ENCODE results near the gene ERP29.

Gene ERP29

DNA sequence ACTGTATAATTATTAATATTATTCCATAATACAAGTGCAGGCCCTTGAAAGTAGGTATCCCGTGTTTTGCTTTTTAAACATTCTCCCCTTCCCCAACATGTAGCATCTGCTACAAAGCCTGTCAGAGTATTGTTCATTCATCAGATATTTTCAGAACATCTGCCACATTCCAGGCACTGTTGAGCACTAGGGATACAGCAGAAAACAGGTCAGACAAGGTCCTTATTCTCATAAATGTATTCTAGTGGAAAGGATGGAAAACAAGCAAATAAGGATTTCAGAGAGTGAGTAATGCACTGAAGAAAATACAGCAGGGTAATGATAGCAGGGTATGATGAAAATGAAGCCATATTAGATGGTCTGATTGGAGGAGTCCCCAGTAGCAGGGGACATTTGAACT is 3.8 kb downstream of the ERP29 start:
- Histone ChIP-seq H3K4me1 (ENCODE audit: control insufficient read depth, insufficient read depth, low read length) (peaks cover 13% of the 10 kb centered on the region), H3K36me3 (ENCODE audit: control insufficient read depth in 2 of 2, insufficient read depth in 2 of 2, low read length in 2 of 2) (peaks cover 8 to 20% of the 10 kb centered on the region in 2 donors), H3K4me3 (ENCODE audit: low read length in 2 of 2) (no peak overlapping the region), H3K9me3 (ENCODE audit: control insufficient read depth in 2 of 2, low read length in 2 of 2) (no peaks in the 10 kb centered on the region), H3K27ac (ENCODE audit: low read length) (no peak overlapping the region), H3K27me3 (ENCODE audit: control insufficient read depth in 1 of 2, insufficient read depth in 2 of 2, low read length in 2 of 2) (no peaks in the 10 kb centered on the region), H3K9ac (ENCODE audit: low read length in 2 of 2) (no peak overlapping the region)

DNA sequence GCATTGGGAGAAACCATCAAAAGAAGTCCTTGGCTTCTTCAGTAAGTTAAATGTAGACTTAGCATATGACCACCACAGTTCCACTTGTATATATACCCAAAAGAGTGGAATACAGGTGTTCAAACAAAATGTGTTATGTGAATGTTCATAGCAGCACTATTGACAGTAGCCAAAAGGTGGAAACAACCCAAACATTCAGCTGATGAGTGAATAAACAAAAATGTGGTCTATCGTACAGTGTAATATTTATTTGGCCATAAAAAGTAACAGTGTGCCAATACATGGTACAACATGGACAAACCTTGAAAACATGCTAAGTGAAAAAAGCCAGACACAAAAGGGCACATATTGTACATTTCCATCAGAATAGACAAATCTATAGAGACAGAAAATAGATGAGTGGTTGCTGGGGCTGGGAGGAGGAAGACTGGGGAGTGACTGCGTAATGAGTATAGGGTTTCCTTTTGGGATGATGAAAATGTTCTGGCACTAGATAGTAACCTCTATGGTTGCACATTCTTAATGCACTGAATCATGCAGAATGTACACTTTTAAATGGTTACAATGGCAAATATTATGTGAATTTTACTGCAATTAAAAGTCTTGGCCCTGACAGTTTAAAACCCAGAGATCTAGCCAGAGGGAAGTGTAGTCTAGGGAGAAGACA is 5.5 kb downstream of the ERP29 start:
- H3K4me1 ChIP-seq (ENCODE audit: control insufficient read depth, insufficient read depth, low read length): peaks cover 10% of the 10 kb centered on the region
- peaks cover 18 to 31% of the 10 kb centered on the region in 2 donors for H3K36me3 ChIP-seq (ENCODE audit: control insufficient read depth in 2 of 2, insufficient read depth in 2 of 2, low read length in 2 of 2)
- H3K27me3 ChIP-seq (ENCODE audit: control insufficient read depth in 1 of 2, insufficient read depth in 2 of 2, low read length in 2 of 2): no peaks in the 10 kb centered on the region
- no peak overlapping the region for H3K4me3 ChIP-seq (ENCODE audit: low read length in 2 of 2)
- H3K9me3 ChIP-seq (ENCODE audit: control insufficient read depth in 2 of 2, low read length in 2 of 2): no peaks in the 10 kb centered on the region
- H3K27ac ChIP-seq (ENCODE audit: low read length): no peak overlapping the region
- H3K9ac ChIP-seq (ENCODE audit: low read length in 2 of 2): no peak overlapping the region

DNA sequence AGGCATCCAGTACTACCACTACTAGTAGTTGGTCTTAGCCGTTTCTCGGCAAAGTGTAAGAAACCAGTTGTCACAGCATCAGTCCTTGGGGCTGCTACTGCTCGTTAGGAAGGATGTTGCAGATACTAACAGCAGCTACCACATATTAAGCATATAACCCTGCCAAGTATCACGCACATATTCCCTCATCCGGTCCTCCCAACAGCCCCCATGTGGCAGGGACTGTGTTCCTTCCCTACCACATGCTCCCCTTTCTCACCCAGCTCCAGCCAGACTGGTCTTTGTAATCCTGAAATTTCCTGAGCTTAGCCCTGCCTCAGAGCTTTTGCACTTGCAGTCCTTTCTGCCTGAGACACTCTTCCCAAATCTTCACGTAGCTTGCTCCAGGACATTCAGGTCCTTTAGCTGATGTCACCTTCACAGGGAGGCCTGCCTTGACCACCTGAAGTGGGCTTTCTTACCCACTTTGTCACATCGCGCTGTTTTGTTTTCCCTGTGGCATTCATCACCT is 7.8 kb downstream of the ERP29 start:
- no peak overlapping the region for H3K27ac ChIP-seq (ENCODE audit: low read length)
- no peaks in the 10 kb centered on the region for H3K27me3 ChIP-seq (ENCODE audit: control insufficient read depth in 1 of 2, insufficient read depth in 2 of 2, low read length in 2 of 2)
- H3K36me3 ChIP-seq (ENCODE audit: control insufficient read depth in 2 of 2, insufficient read depth in 2 of 2, low read length in 2 of 2): peaks cover 27 to 34% of the 10 kb centered on the region in 2 donors
- no peak overlapping the region for H3K4me3 ChIP-seq (ENCODE audit: low read length in 2 of 2)
- H3K9ac ChIP-seq (ENCODE audit: low read length in 2 of 2): no peak overlapping the region
- H3K4me1 ChIP-seq (ENCODE audit: control insufficient read depth, insufficient read depth, low read length): no peaks in the 10 kb centered on the region
- no peaks in the 10 kb centered on the region for H3K9me3 ChIP-seq (ENCODE audit: control insufficient read depth in 2 of 2, low read length in 2 of 2)

DNA sequence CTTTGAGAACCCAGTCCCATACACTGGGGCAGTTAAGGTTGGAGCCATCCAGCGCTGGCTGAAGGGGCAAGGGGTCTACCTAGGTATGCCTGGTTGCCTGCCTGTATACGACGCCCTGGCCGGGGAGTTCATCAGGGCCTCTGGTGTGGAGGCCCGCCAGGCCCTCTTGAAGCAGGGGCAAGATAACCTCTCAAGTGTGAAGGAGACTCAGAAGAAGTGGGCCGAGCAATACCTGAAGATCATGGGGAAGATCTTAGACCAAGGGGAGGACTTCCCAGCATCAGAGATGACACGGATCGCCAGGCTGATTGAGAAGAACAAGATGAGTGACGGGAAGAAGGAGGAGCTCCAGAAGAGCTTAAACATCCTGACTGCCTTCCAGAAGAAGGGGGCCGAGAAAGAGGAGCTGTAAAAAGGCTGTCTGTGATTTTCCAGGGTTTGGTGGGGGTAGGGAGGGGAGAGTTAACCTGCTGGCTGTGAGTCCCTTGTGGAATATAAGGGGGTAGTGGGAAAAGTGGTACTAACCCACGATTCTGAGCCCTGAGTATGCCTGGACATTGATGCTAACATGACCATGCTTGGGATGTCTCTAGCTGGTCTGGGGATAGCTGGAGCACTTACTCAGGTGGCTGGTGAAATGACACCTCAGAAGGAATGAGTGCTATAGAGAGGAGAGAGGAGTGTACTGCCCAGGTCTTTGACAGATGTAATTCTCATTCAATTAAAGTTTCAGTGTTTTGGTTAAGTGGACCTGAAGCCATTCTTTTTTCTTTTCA is 9.2 kb downstream of the ERP29 start:
- Histone ChIP-seq H3K9ac (ENCODE audit: low read length in 2 of 2) (no peak overlapping the region), H3K9me3 (ENCODE audit: control insufficient read depth in 2 of 2, low read length in 2 of 2) (no peaks in the 10 kb centered on the region), H3K4me3 (ENCODE audit: low read length in 2 of 2) (no peak overlapping the region), H3K27me3 (ENCODE audit: control insufficient read depth in 1 of 2, insufficient read depth in 2 of 2, low read length in 2 of 2) (no peaks in the 10 kb centered on the region), H3K36me3 (ENCODE audit: control insufficient read depth in 2 of 2, insufficient read depth in 2 of 2, low read length in 2 of 2) (peaks cover 27 to 34% of the 10 kb centered on the region in 2 donors), H3K27ac (ENCODE audit: low read length) (no peak overlapping the region), H3K4me1 (ENCODE audit: control insufficient read depth, insufficient read depth, low read length) (no peaks in the 10 kb centered on the region)

DNA sequence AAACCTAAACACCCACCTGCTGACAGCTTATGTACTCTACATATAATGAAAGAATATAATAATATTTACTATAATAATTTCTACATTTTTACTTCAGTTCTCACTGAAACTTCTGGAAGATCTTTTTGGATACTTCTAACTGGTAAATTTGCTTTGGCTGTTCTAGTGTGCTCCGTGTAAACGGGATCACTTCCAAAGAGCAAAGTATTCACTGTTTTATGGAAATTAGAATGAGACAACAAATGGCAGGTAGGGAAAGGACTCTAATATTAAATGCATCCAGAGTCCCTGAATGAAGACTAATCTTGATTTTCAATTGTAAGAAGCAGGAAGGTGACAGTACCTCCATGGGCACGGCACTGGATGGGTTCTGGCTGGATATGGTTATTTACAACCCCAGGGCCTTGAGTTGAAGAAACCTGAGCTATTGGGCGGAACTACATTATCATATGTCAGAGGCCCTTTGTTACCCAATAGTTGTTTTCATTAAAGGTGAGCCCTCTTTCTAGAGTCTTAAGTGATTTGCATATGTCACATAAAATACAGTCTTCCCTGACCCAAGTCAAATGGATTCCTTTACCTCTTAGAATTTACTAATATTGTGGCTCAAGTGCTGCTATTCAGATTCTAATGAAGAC is 10.7 kb downstream of the ERP29 start:
- Histone ChIP-seq H3K4me3 (ENCODE audit: low read length in 2 of 2) (no peak overlapping the region), H3K9ac (ENCODE audit: low read length in 2 of 2) (no peak overlapping the region), H3K36me3 (ENCODE audit: control insufficient read depth in 2 of 2, insufficient read depth in 2 of 2, low read length in 2 of 2) (peaks cover 29 to 32% of the 10 kb centered on the region in 2 donors)

DNA sequence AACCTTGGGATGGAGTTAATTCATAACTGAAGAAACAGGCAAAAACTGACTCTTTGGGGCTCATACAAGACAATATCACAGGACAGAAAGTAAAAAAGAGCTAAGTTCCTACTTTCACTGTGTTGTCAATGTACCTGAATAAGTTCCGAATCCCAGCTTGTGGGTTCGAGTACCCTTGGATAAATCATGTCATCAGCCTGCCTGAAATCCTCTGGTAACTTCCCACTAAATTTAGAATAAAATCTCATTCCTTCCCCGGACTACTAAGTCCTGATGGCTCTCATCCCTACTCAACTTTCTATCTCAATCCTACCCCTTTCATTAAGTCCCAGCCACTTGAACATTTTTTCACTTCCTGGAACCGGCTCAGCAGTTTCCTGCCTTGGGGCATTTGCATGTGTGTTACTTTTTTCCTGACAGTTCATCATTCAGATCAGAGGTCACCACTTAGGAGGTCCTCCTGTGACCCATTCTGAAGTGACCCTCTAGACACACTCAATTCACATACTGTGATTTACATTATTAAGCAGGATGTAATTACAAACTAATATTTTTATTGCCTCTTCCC is 12.7 kb downstream of the ERP29 start:
- Histone ChIP-seq H3K9ac (ENCODE audit: low read length in 2 of 2) (no peak overlapping the region), H3K27ac (ENCODE audit: low read length) (no peak overlapping the region), H3K4me3 (ENCODE audit: low read length in 2 of 2) (no peak overlapping the region), H3K27me3 (ENCODE audit: control insufficient read depth in 1 of 2, insufficient read depth in 2 of 2, low read length in 2 of 2) (no peaks in the 10 kb centered on the region), H3K36me3 (ENCODE audit: control insufficient read depth in 2 of 2, insufficient read depth in 2 of 2, low read length in 2 of 2) (peaks cover 31 to 38% of the 10 kb centered on the region in 2 donors), H3K4me1 (ENCODE audit: control insufficient read depth, insufficient read depth, low read length) (no peaks in the 10 kb centered on the region), H3K9me3 (ENCODE audit: control insufficient read depth in 2 of 2, low read length in 2 of 2) (no peaks in the 10 kb centered on the region)

More for the DNA sequence above, 10.7 kb downstream of the ERP29 start:
- Histone ChIP-seq H3K27ac (ENCODE audit: low read length) (no peak overlapping the region), H3K4me1 (ENCODE audit: control insufficient read depth, insufficient read depth, low read length) (no peaks in the 10 kb centered on the region), H3K9me3 (ENCODE audit: control insufficient read depth in 2 of 2, low read length in 2 of 2) (no peaks in the 10 kb centered on the region), H3K27me3 (ENCODE audit: control insufficient read depth in 1 of 2, insufficient read depth in 2 of 2, low read length in 2 of 2) (no peaks in the 10 kb centered on the region)

DNA sequence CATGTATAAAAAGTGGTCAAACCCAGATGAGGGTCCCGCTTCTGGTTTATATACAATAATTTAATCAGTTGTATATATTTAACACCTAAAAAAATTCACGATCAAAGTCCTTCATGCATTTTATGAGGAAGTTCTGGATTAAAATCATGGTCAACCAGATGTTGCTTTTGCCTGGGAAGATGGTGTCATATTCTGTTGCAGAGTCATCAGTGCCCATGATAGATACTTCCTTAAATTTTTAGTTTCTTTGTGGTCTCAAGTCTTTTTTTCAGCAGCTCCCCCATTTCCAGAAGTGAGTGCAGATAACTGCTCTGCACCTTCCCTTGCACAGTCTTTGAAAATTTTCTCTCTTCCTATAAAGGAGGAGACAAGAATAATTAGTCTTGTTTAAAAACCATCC is 16.1 kb downstream of the ERP29 start:
- Histone ChIP-seq H3K9me3 (ENCODE audit: control insufficient read depth in 2 of 2, low read length in 2 of 2) (no peaks in the 10 kb centered on the region), H3K36me3 (ENCODE audit: control insufficient read depth in 2 of 2, insufficient read depth in 2 of 2, low read length in 2 of 2) (peaks cover 25 to 40% of the 10 kb centered on the region in 2 donors), H3K9ac (ENCODE audit: low read length in 2 of 2) (no peak overlapping the region), H3K4me3 (ENCODE audit: low read length in 2 of 2) (no peak overlapping the region), H3K27me3 (ENCODE audit: control insufficient read depth in 1 of 2, insufficient read depth in 2 of 2, low read length in 2 of 2) (no peaks in the 10 kb centered on the region), H3K4me1 (ENCODE audit: control insufficient read depth, insufficient read depth, low read length) (no peaks in the 10 kb centered on the region), H3K27ac (ENCODE audit: low read length) (no peak overlapping the region)

DNA sequence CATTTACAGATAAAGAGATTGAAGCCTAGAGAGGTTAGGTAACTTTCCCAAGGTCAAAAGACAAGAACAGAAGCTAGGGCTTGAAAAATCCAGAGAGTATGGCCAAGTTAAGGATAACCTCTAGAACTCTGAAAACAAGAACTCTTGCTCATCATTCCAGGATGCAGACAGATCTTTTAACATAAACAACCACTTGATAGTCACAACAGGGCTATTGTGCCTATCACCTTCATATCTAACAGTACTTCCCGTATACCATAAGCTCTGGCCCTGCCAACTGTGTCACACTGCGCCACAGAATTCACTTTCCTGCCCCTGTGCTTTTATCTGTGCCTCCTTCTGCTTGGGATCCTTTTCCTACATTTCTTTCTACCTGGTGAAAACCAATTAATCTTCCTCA is 18.2 kb downstream of the ERP29 start:
- peaks cover 31 to 50% of the 10 kb centered on the region in 2 donors for H3K36me3 ChIP-seq (ENCODE audit: control insufficient read depth in 2 of 2, insufficient read depth in 2 of 2, low read length in 2 of 2)
- H3K4me1 ChIP-seq (ENCODE audit: control insufficient read depth, insufficient read depth, low read length): no peaks in the 10 kb centered on the region
- H3K9ac ChIP-seq (ENCODE audit: low read length in 2 of 2): no peak overlapping the region
- no peak overlapping the region for H3K27ac ChIP-seq (ENCODE audit: low read length)
- no peak overlapping the region for H3K4me3 ChIP-seq (ENCODE audit: low read length in 2 of 2)
- no peaks in the 10 kb centered on the region for H3K9me3 ChIP-seq (ENCODE audit: control insufficient read depth in 2 of 2, low read length in 2 of 2)
- H3K27me3 ChIP-seq (ENCODE audit: control insufficient read depth in 1 of 2, insufficient read depth in 2 of 2, low read length in 2 of 2): no peaks in the 10 kb centered on the region

DNA sequence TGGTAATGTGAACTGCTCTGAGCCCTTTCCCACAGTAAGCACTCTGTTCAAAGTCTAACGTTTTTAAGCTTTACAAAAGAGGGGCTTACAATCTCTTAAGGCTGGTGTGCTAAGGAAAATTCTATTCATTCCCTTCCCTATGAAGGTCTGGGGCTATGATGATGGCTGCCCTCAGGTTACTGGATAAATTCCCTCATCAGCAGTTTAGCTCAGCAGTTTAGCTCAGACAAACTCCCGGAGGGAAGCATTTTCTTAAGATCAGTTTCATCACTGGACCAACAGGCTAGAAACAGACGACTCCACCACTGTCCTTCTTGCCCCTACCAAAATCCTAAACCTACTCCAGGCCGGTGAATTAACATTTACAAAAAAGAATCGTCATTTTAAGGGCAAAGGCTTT is 19.1 kb downstream of the ERP29 start:
- Histone ChIP-seq H3K4me1 (ENCODE audit: control insufficient read depth, insufficient read depth, low read length) (no peaks in the 10 kb centered on the region), H3K36me3 (ENCODE audit: control insufficient read depth in 2 of 2, insufficient read depth in 2 of 2, low read length in 2 of 2) (peaks cover 31 to 55% of the 10 kb centered on the region in 2 donors), H3K9ac (ENCODE audit: low read length in 2 of 2) (no peak overlapping the region), H3K4me3 (ENCODE audit: low read length in 2 of 2) (no peak overlapping the region), H3K9me3 (ENCODE audit: control insufficient read depth in 2 of 2, low read length in 2 of 2) (no peaks in the 10 kb centered on the region), H3K27me3 (ENCODE audit: control insufficient read depth in 1 of 2, insufficient read depth in 2 of 2, low read length in 2 of 2) (no peaks in the 10 kb centered on the region), H3K27ac (ENCODE audit: low read length) (no peak overlapping the region)

DNA sequence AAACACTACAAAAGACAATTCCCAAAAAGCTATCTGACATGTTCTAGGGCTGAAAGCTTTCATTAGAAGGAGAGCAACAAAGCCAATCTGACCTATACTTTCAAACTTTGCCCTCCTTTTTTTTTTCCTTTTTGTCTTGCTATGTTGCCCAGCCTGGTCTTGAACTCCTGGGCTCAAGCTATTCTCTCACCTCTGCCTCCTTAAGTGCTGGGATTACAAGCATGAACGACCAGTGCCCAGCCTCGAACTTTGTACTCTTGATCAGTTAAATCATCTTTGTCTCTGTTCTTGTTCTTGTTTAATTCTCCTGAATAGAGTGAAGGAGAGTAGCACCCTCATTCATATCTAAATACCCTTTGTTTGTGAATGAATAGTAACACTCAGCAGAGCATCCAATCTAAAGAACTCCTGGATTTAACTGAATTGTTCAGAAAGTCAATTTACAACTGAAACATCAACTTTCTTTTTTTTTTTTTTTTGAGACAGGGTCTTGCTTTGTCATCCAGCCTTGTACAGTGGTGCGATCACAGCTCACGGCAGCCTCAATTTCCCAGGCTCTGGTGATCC is 22.1 kb downstream of the ERP29 start:
- Histone ChIP-seq H3K9ac (ENCODE audit: low read length in 2 of 2) (no peak overlapping the region), H3K36me3 (ENCODE audit: control insufficient read depth in 2 of 2, insufficient read depth in 2 of 2, low read length in 2 of 2) (peaks cover 41 to 62% of the 10 kb centered on the region in 2 donors), H3K9me3 (ENCODE audit: control insufficient read depth in 2 of 2, low read length in 2 of 2) (no peaks in the 10 kb centered on the region), H3K4me3 (ENCODE audit: low read length in 2 of 2) (no peak overlapping the region), H3K4me1 (ENCODE audit: control insufficient read depth, insufficient read depth, low read length) (no peaks in the 10 kb centered on the region), H3K27ac (ENCODE audit: low read length) (no peak overlapping the region), H3K27me3 (ENCODE audit: control insufficient read depth in 1 of 2, insufficient read depth in 2 of 2, low read length in 2 of 2) (no peaks in the 10 kb centered on the region)

Measured in stomach smooth muscle (tissue), 2 donors.